ENCODE data around the gene SC5D. TPM values are rescaled to one million over a fixed set of nuclear protein-coding genes. Genes with fewer than 3 reads are reported as not detected.

SC5D gene
- total RNA-seq, 2 experiments from 2014 or later: 87.7 to 92.7 TPM

GRCh38 chr11:121300972-121301699, 8.6 kb downstream of the SC5D start:
- Histone ChIP-seq H3K27me3 (ENCODE audit: control insufficient read depth in 1 of 2, insufficient read depth in 2 of 2, low read length in 2 of 2) (no peaks in the 10 kb centered on the region), H3K27ac (ENCODE audit: low read depth in 1 of 2, low read length in 2 of 2) (no peak overlapping the region), H3K9me3 (ENCODE audit: control insufficient read depth in 1 of 2, insufficient read depth in 1 of 2, low read length in 2 of 2) (no peaks in the 10 kb centered on the region), H3K36me3 (ENCODE audit: insufficient read depth, low read length) (peaks cover 26% of the 10 kb centered on the region), H3K4me3 (ENCODE audit: low read length) (no peak overlapping the region), H3K4me1 (ENCODE audit: insufficient read depth, low read length) (no peaks in the 10 kb centered on the region)
- Mint-ChIP-seq H3K4me1 (ENCODE audit: low read depth) (peaks cover 47% of the 10 kb centered on the region), H3K27ac (peak overlapping the region; percentile 63), H3K36me3 (ENCODE audit: low read depth) (peaks cover 51% of the 10 kb centered on the region), H3K27me3 (no peaks in the 10 kb centered on the region), H3K4me3 (no peak overlapping the region), H3K9me3 (no peaks in the 10 kb centered on the region)
- ChIA-PET POLR2A (interaction anchor here (0.7 kb wide), 1 partner anchor 9 kb away, joined by 3 read pairs; the partner anchor contains the start of gene SC5D), CTCF (interaction anchor here (0.8 kb wide), 1 partner anchor 213 kb away, joined by 3 read pairs; no protein-coding TSS in a partner anchor)
- ATAC-seq (ENCODE audit: poor library complexity) (no peak), DNase-seq (no peak)
- TF ChIP-seq CTCF (IDR thresholded peaks at IDR 0.05): no peak
- intact Hi-C loops (cut with DNase I, micrococcal nuclease): no loop called here

- Histone ChIP-seq H3K9me3 (ENCODE audit: control insufficient read depth in 1 of 2, insufficient read depth in 1 of 2, low read length in 2 of 2) (no peaks in the 10 kb centered on the region), H3K4me1 (ENCODE audit: insufficient read depth, low read length) (no peaks in the 10 kb centered on the region), H3K36me3 (ENCODE audit: insufficient read depth, low read length) (peaks cover 46% of the 10 kb centered on the region), H3K4me3 (ENCODE audit: low read length) (no peak overlapping the region), H3K27ac (ENCODE audit: low read depth in 1 of 2, low read length in 2 of 2) (no peak overlapping the region), H3K27me3 (ENCODE audit: control insufficient read depth in 1 of 2, insufficient read depth in 2 of 2, low read length in 2 of 2) (no peaks in the 10 kb centered on the region)
- H3K9me3 Mint-ChIP-seq: no peaks in the 10 kb centered on the region
- intact Hi-C loops (cut with DNase I, micrococcal nuclease): no loop called here
- DNase-seq: no peak
- POLR2A ChIA-PET: no interaction called here
- no peak for TF ChIP-seq CTCF (IDR thresholded peaks at IDR 0.05)
- ATAC-seq (ENCODE audit: poor library complexity): no peak
- H3K36me3 Mint-ChIP-seq (ENCODE audit: low read depth): peaks cover 73% of the 10 kb centered on the region
- H3K4me3 Mint-ChIP-seq: no peak overlapping the region
- CTCF ChIA-PET: no interaction called here
- H3K27ac Mint-ChIP-seq: no peak overlapping the region
- peaks cover 22% of the 10 kb centered on the region for H3K4me1 Mint-ChIP-seq (ENCODE audit: low read depth)
- H3K27me3 Mint-ChIP-seq: no peaks in the 10 kb centered on the region
Observed at GRCh38 chr11:121304759-121305158, 12.2 kb downstream of the SC5D start.

- Mint-ChIP-seq H3K9me3 (no peaks in the 10 kb centered on the region), H3K27ac (no peak overlapping the region), H3K4me1 (ENCODE audit: low read depth) (peaks cover 9% of the 10 kb centered on the region), H3K36me3 (ENCODE audit: low read depth) (peaks cover 64% of the 10 kb centered on the region), H3K4me3 (no peak overlapping the region), H3K27me3 (no peaks in the 10 kb centered on the region)
- CTCF ChIA-PET: interaction anchor here (1.4 kb wide), 1 partner anchor 282 kb away, joined by 3 read pairs; no protein-coding TSS in a partner anchor
- H3K4me1 ChIP-seq (ENCODE audit: insufficient read depth, low read length): no peaks in the 10 kb centered on the region
- ATAC-seq (ENCODE audit: poor library complexity): no peak
- no peak overlapping the region for H3K4me3 ChIP-seq (ENCODE audit: low read length)
- POLR2A ChIA-PET: no interaction called here
- H3K9me3 ChIP-seq (ENCODE audit: control insufficient read depth in 1 of 2, insufficient read depth in 1 of 2, low read length in 2 of 2): no peaks in the 10 kb centered on the region
- peaks cover 42% of the 10 kb centered on the region for H3K36me3 ChIP-seq (ENCODE audit: insufficient read depth, low read length)
- DNase-seq: no peak
- H3K27ac ChIP-seq (ENCODE audit: low read depth in 1 of 2, low read length in 2 of 2): no peak overlapping the region
- intact Hi-C loops (cut with DNase I, micrococcal nuclease): no loop called here
- no peak for TF ChIP-seq CTCF (IDR thresholded peaks at IDR 0.05)
- no peaks in the 10 kb centered on the region for H3K27me3 ChIP-seq (ENCODE audit: control insufficient read depth in 1 of 2, insufficient read depth in 2 of 2, low read length in 2 of 2)
Observed at GRCh38 chr11:121308816-121309215, 16.2 kb downstream of the SC5D start.

Data from CD4-positive, alpha-beta T cell (primary cell).